Measurements from ENCODE around the gene DDX39A.

Gene DDX39A

DNA sequence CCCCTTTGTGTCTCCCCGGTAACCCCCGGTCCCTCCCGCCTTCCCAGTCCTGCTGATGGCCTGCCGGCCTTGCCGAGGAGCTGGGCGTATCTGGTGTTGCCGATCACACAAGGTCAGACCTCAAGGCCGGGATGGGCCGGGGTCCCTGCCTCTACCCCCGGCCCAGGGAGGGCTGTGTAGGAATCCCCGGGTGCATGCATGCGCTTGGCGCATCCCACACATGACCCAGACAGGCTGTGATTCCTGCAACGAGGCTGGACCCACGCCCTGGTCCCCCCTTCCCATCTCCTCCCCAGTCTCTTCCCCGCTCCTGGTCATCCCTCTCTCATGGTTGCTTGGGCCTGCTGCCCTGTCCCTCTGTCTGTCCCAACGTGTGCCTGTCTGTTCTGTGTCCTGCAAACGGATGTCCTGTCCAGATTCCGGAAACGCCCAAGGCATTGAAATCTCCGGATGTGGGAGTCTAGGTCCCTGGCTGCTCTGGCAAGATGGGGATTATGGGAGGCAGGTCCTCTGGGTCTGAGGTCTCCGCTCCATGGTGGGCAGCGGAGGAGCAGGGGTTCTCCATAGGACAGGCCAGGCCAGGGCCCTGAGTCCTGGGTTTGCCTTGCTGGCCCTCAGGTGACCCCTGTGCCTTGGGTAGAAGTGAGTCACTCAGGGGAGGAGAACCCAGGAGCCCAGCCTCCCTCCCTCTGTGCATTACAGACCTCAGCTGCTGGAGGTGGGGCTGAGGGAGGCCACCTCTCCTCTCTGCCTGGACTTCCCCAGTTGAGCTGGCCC is 15.6 kb upstream of the DDX39A start:
- DNase-seq (ENCODE audit: low spot score), result no peak

DNA sequence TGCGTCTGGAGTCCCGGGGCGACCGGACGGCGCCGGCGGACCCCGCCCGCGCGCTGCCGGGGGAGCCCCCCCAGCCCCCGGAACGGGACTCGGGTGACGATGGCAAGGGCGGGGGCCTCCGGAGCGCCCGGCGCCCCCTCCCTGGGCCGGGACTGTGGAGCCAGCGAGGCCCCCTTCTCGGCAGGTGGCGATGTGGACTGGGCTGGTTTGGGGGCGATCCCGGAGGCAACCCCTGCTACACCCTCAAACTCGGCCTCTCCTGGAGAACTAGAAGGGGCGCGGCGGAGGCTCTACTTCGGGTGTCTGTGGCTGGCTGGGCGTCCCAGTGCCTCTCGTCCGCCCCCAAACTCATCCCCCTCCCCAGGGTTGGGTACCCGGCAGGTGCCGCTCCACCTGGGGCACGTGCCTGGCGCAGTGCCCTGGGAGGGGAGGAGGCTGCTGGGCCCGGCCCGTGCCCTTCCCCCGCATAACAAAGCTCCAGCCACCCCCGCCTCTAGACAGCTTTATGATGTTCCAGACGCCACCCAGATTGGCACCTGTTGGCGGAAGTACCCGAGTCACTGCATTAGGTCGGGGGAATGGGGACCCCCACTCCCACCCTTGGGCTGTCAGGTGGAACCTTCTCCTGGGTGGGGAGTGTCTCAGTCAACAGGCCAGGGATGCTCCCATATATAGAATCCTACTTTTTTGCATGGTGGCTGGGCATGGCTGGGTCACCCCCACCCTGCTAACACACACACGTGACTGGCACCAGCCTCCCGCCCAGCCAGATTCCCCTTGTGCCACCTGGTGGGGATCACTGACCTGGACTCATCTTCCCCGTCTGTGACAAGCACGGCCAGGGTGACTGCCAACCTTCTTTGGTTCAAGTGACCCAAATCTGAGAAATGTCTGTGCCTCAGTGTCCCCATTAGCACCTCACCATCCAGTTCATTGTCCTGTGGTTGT is 14.7 kb upstream of the DDX39A start:
- DNase-seq (ENCODE audit: low spot score), result no peak

DNA sequence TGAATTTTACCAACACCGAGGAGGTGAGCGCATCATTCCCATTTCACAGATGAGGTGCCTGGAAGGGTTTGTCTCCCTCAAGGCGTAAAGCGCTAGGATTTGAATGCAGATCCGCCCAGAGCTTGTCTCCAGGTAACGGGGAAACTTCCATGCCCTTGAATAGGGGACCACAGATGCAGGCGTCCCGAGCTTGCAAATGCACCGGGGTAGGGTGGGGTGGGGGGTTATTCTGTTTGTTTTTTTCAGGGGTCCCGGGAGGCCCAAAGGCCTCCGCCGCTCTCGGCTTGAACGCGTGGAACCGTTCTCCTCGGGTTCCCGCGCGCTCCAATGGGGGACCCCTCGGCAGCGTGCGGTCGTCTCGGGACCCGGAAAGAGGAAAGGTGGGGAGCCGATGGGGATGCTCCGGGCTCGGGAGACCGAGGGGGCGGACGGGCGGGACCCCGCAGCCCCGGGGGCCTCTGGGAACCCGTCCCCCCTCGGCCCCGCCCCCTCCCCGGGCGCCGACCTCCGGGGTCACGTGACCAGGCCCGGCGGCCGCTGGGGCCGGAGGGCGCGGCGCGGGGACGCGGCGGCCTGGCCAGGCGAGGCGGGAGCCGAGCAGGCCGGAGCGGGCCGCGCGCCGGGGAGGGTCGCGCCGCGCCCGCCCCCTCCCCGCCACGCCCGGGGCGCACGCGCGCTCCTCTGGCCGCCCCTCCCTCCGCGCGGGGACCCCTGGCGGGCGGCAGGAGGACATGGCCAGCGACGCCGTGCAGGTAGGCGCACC is 13.8 kb upstream of the DDX39A start, which contains the start of gene PKN1:
TSS of gene PKN1 (plus strand) at position 516 of the 763 bp plus-strand sequence. CDS start at position 732, 216 bp downstream.
- DNase-seq (ENCODE audit: low spot score), result no peak

DNA sequence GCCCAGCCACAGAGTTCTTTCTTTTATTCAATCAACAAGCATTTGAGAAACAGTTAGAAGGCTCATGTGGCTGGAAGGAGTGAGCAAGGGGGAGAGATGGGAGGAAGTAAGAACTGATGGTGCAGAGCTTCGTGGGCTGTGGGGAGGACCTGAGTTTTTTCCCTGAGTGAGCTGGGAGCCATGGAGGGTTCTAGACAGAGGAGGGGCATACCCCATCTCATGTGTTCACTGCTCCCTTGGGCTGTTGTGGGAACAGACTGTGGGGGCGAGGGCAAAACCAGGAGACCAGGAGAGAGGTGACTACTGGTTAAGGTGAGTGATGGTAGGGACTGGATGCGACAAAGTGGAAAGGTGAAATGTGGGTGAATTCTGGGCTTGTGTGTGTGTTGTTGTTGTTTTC is 11.6 kb upstream of the DDX39A start:
- DNase-seq (ENCODE audit: low spot score), result no peak

DNA sequence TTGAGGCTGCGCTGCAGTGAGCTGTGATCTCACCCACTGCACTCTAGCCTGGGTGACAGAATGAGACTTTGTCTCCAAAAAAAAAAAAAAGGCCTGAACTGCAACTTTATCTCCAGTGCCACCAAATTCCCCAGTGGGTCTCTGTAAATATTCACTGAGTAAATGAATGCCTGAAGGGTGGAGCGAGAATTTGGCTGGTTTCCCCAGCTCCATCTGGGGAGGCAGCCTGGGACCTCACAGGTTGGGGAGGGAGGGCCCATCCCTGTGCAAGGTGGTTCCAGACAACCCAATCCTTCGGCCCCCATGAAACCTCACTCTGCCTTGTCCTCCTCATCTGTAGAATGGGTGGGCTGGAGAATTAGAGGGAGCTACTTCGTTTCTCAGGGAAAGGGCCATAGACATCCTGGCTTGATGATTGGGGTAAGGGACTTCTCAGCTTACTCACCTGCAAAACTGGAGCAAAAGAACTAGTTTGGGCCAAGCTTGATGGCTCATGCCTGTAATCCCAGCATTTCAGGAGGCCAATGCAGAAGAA is 9.8 kb upstream of the DDX39A start:
- DNase-seq (ENCODE audit: low spot score), result no peak

DNA sequence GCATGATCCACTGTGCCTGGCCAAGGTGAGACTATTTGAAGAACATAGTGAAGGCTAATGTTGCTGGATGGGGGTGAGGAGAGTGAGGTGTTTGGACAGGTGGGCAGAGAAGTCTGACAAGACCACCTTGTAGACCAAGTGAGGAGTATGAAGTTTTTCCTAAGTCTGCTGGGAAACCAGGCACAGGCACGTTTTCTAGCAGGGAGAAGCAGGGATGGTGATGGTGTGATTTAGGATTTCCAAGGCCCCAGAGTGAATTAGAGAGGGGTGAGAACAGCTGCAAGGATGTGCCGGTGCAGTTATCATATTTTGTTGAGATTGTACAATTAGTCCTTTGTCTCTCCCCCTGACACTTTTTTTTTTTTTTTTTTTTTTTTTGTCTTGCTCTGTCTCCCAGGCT is 8.3 kb upstream of the DDX39A start:
- no peak for DNase-seq (ENCODE audit: low spot score)

DNA sequence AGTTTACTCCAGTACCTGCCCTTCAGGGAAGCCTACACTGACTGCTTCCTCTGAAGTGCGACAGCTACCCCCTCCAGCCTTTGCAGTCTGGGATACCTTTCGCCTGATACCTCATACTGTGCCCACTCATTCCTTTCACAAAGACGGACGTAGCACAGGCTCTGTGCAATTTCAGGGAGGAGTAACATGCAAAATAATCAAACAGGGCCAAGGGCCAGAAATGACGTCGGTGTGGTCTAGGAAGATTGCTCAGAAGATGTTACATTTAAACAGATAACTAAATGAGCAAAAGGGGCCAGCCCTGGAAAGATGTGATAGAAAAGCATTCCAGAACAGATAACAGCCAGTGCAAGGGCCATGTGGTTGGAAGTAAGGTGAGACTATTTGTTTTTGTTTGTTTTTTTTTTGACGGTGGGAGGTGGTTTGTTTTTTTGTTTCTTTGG is 6.6 kb upstream of the DDX39A start:
- DNase-seq (ENCODE audit: low spot score), result no peak

DNA sequence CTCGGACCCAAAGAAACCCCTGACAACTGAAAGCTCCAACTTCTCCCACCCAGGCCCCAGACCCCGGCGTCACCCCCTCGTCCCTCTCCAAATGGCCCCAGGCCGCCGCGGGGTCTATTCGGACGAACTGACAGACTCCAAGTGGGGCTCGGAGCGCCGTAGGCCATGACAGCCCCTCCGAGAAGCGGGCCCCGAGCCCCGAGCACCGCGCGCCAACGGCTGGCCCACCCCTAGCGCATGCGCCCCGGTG is 360 bp downstream of the DDX39A start:
- no peak for DNase-seq (ENCODE audit: low spot score)

DNA sequence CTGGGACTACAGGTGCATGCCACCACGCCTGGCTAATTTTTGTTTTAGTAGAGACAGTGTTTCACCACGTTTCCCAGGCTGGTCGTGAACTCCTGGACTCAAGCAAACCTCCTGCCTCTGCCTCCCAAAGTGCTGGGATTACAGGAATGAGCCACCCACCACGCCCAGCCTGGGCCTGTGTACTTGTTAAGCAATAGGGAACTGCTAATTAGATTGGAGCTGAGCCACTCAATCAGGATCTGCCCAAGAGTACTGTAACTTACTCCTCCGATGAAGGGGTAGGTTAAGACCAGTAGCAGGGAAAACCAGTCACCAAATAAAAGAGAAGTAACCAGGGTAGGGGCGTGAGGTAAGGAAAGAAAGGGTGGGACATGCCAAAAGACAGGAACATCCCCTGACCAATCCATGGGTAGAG is 2.3 kb downstream of the DDX39A start:
- no peak for DNase-seq (ENCODE audit: low spot score)

DNA sequence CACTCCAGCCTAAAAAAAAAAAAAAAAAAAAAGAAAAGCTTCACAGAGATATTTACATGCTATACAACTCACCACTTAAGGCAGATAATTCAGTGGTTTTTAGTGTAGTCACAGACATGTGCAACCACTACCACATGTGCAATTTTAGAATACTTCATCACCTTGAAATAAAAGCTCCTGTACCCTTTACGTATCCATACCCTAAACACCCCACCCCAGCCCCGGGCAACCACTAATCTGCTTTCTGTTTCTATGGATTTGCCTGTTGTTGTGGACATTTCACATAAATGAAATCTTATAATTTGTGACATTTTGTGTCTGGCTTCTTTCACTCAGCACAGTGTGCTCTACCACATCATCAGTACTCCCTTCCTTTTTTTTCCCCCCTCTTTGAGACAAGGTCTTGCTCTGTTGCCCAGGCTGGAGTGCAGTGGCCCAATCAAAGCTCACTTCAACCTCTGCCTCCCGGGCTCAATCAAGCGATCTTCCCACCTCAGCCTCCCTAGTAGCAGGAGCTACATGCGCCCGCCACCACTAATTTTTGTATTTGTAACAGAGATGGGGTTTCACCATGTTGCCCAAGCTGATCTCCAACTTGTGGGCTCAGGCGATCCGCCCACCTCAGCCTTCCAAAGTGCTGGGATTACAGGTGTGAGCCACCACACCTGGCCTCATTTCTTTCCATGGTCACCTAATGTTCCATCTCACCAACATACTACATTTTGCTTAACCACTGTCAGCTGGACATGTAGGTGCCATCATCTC is 4.0 kb downstream of the DDX39A start:
- no peak for DNase-seq (ENCODE audit: low spot score)

DNA sequence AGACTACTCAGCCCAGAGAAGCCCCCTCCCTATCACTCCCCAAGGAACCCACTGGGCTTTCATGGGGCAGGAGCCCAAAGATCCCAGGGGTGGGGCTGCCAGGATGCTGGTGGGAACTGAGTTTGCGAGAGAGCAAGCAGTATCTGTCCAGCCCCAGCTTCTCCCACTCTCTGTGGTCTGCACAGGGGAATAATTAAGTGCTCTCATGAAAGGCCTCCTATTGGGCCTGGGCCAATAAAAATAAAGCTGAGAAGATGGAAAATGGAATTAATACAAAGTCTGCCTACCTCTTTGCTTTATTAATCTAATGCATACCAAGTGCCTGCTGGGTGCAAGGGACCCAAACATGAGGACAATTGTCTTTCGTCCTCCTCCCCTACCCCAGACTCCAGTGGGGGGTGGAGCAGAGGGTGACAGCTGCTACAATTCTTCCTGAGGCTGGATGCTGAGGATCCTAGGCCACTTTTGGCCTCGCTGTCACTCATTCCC is 5.4 kb downstream of the DDX39A start:
- peak; percentile 25 for DNase-seq (ENCODE audit: low spot score)

DNA sequence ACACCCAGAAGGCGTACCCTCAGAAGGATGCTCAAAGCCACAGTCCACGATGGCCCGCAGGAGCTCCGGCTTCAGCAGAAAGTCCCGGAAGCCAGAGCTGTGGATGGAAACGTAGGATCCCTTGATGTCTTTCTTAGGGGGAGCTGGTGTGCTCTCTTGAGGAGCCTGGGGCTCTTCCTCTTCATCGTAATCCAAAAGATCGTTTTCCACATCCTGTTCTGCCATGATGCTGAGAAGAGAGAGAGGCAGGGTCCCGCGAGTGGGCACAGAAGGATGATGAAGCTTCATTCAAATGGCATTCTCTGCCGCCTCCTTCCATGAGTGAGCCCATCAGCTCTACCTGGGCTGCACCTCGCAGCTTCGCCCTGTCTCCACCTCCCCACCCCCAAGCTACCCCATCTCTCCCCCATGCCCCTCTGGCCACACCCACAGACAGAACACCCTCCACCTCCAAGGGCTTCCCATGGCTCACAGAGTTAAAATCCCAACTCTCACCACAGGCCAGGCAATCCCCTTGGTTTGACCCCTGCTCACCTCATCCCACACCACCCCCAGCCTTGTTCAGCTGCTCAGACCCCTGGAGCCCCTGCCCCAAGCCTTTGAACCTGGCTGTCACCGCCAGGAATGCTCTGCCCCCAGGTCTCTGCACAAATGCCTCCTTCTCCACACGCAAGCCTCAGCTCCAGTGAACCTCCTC is 6.0 kb downstream of the DDX39A start:
- DNase-seq (ENCODE audit: low spot score), result no peak

DNA sequence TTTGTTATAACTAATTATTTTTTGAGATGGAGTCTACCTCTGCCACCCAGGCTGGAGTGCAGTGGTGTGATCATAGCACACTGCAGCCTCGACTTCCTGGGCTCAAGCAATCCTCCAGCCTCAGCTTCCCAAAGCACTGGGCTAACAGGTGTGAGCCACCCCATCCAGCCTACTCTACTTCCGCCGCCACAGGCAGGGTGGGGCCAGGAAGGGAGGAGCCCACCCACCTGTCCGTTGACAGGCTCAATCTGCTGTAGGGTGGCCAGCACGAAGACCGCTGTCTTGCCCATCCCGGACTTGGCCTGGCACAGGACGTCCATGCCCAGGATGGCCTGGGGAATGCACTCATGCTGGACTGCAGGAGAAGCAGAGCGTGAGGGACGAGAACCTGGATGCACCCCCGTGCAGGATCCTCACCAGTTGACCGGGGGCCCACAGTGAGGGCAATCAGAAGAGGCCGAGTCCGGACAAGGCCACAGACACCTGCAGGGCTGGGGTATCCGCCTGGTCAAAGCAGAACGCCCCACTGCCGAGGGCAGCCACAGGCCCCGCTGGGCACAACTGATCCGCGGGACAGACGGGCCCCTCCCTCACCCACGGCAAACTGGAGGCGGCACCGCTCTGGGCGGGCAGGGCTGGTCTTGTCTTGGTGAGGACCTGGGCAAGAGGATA is 6.7 kb downstream of the DDX39A start:
- DNase-seq (ENCODE audit: low spot score), result no peak

DNA sequence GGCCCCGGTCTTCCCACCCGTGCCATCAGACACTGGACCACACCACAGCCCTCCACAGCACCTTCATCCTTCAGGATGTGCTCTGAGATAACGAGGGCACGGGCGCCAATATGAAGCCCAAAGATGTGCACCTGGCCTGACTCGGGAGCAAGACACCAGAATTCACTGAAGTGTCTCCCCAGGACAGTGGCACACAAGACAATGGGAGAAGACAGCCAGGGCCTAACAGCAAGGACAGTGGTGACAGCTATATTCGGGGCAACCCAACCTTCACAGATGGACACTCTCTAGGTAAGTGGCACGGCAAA is 7.2 kb downstream of the DDX39A start:
- DNase-seq (ENCODE audit: low spot score), result no peak

DNA sequence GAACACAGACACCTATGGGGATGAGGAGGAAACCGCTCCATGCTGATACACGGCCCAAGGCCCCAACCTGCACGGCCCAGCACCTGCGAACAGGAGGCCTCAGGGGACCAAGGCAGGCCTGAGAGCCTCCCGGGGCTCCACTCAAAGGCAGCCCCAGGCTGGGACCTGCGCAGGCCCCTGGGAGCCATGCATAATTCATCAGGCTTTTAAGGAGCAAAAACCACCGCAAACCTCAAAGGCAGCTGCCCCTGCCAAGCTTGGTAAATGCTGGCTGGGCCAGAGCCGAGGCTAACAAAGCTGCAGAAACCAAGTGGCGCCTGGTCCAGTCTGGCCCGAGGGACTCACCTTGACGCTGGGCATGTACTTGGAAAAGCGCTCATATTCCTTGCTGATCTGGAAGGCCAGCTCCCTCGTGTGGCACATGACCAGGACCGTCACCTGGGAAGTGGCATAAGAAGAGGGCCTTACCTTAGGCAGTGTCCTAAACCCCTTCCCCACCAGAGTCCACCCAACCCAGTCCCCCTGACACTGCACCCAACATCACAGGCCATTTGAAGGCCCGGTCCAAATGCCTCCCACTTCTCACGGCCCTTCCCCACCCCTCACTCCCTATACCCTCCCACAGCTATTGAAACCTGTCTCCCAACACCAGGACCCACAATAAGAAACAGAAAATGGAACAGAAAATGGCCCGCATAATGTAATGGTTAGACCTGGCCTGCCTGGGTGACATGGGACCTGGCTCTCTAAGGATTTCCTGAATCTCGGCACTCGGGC is 7.8 kb downstream of the DDX39A start:
- DNase-seq (ENCODE audit: low spot score), result no peak

DNA sequence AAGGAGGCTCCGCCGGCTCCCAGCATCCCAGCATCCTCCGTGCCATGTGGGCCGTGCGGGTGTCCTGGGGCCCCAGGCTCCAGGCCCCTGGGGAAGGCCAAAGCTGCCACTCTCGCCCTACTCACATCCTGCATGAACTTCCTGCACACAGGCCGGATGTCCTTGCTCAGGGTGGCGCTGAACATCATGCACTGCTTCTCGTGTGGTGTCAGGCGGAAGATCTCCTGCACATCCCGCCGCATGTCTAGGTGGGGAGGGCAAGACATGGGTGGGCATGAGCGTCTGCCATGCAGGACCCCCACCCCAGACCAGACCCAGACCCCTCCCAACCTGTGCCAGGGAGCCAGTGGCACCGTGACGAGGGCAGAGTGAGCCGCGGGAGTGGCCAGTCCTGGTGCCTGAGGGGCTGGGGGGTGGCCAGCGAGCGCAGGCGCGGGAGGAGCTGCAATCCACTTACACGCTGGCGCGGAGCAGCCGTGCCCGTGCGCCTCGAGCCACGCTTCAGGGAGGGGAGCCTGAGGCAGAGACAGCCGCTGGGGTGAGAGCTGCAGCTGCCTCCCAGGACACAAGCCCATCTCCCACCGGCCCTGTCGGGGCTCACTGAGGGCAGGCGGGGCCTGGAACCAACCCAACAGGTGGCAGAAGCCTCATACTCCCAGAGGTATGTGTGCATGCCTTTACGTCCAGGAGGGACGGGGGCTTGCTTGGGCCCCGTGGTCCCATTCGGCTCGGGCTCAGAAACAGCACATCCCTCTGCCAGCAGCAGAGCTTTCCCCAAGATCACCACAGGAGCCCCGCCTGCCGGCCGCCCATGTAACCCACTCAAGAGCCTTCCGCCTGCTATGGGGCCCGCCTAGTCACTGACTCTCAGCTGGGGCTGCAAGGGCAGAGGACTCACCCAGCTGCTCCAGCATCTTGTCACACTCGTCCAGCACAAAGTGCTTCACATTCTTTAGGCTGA is 8.8 kb downstream of the DDX39A start:
- no peak for DNase-seq (ENCODE audit: low spot score)

DNA sequence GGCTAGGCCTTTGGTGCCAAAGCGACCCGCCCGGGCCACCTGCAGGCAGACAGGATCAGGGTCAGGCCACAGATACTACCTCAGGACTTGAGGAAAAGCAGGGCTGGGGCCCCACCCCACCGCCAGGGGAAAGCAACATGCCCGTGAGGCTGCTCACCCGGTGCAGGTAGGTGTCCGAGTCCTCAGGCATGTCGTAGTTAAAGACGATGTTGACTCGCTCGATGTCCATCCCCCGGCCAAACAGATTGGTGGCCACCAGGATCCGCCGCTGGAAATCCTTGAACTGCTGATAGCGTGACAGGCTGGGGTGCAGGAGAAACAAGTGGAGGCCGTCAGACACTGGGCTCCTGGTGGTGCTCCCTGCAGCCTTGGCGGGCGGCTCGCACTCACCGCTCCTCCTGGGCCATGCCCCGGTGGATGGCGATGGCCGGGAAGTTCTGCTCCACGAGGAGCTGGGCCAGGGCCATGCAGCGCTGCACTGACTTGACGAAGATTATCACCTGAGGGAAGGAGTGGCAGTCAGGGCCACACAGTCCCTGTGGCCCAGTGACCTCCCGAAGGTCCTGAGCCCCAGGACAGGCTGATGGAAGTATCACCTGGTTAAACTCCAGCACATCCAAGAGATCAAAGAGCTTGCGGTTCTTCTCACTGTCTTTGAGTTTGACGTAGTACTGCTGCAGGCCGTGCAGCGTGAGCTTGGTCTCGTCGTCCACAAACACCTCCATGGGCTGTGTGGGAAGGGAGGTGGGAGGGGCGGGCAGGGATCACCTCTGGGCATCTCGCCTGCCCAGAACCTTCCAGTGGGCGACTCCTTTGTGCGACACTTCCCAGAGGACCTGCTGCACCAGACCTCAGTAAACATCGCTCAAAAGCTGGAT is 9.8 kb downstream of the DDX39A start:
- no peak for DNase-seq (ENCODE audit: low spot score)

All from pons (tissue), 1 donor.